ENCODE data around the gene PARP14. TPM values are rescaled to one million over a fixed set of nuclear protein-coding genes. Genes with fewer than 3 reads are reported as not detected.

PARP14 gene
- total RNA-seq, 3 donors from 2014 or later (not counting 1 experiment from before 2014, with no cell fraction given), result 77.6 to 92.6 (median 89.9) TPM

GRCh38 chr3:122776675-122777468 lies 96.2 kb downstream of the PARP14 start:
- Histone ChIP-seq H3K27ac (ENCODE audit: low read length) (no peak overlapping the region), H3K4me1 (ENCODE audit: control insufficient read depth, insufficient read depth, low read length) (no peaks in the 10 kb centered on the region), H3K4me3 (ENCODE audit: low read length) (no peak overlapping the region), H3K27me3 (ENCODE audit: control insufficient read depth, insufficient read depth, low read length) (no peaks in the 10 kb centered on the region), H3K9me3 (ENCODE audit: control insufficient read depth, insufficient read depth, low read length) (no peaks in the 10 kb centered on the region), H3K36me3 (ENCODE audit: control insufficient read depth, insufficient read depth, low read length) (peaks cover 9% of the 10 kb centered on the region)
- no peaks in the 10 kb centered on the region for H3K36me3 Mint-ChIP-seq
- no peaks in the 10 kb centered on the region for H3K27me3 Mint-ChIP-seq (ENCODE audit: low read depth in 2 of 2)
- TF ChIP-seq CTCF (IDR thresholded peaks at IDR 0.05), result no peak
- ATAC-seq, result no peak
- H3K4me1 Mint-ChIP-seq, result no peaks in the 10 kb centered on the region
- intact Hi-C loops (cut with micrococcal nuclease), result no loop called here
- 80% methylated on average over 1 of the region's 5 CpGs for WGBS (ENCODE audit: insufficient coverage)
- DNase-seq, result no peak
- no peaks in the 10 kb centered on the region for H3K9me3 Mint-ChIP-seq
- H3K4me3 Mint-ChIP-seq, result no peak overlapping the region
- H3K27ac Mint-ChIP-seq, result peak overlapping the region in 1 of 2 donors; percentile 18

- peaks cover 9% of the 10 kb centered on the region for H3K36me3 ChIP-seq (ENCODE audit: control insufficient read depth, insufficient read depth, low read length)
- ATAC-seq, result no peak
- Mint-ChIP-seq H3K4me3 (no peak overlapping the region), H3K27ac (no peak overlapping the region), H3K27me3 (ENCODE audit: low read depth in 2 of 2) (no peaks in the 10 kb centered on the region), H3K9me3 (no peaks in the 10 kb centered on the region), H3K36me3 (no peaks in the 10 kb centered on the region), H3K4me1 (no peaks in the 10 kb centered on the region)
- WGBS (ENCODE audit: insufficient coverage), result 98% methylated on average over 3 of the region's 3 CpGs
- intact Hi-C loops (cut with micrococcal nuclease), result no loop called here
- H3K9me3 ChIP-seq (ENCODE audit: control insufficient read depth, insufficient read depth, low read length), result no peaks in the 10 kb centered on the region
- H3K27ac ChIP-seq (ENCODE audit: low read length), result no peak overlapping the region
- no peaks in the 10 kb centered on the region for H3K4me1 ChIP-seq (ENCODE audit: control insufficient read depth, insufficient read depth, low read length)
- H3K4me3 ChIP-seq (ENCODE audit: low read length), result no peak overlapping the region
- TF ChIP-seq CTCF (IDR thresholded peaks at IDR 0.05), result no peak
- no peaks in the 10 kb centered on the region for H3K27me3 ChIP-seq (ENCODE audit: control insufficient read depth, insufficient read depth, low read length)
- no peak for DNase-seq
These were observed 96.9 kb downstream of the PARP14 start for GRCh38 chr3:122777563-122777962.

Other genes with a start within 250 kb of the PARP14 start
- gene KPNA1, start 165.9 kb upstream of the PARP14 start, total RNA-seq, result 10 to 100 TPM; 62.3 to 67.1 (median 63.1) TPM
- 10 to 100 TPM; 23.8 to 41.1 (median 38.5) TPM for gene PARP9, start 116.5 kb upstream of the PARP14 start, total RNA-seq
- gene DTX3L, start 116.5 kb upstream of the PARP14 start, total RNA-seq, result 10 to 100 TPM; 40.8 to 61.0 (median 51.8) TPM
- gene PARP15, start 103.2 kb upstream of the PARP14 start, total RNA-seq, result 100 to 1,000 TPM; 164 to 199 (median 198) TPM
- 10 to 100 TPM; 19.7 to 24.7 (median 23.4) TPM for gene HSPBAP1, start 113.0 kb downstream of the PARP14 start, total RNA-seq
- 1 to 10 TPM; 5.6 to 8.0 (median 7.5) TPM for gene SLC49A4, start 114.2 kb downstream of the PARP14 start, total RNA-seq

All from natural killer cell (primary cell).